HG03039 (cell line): Measurements from ENCODE around the gene RHEB.

ENCODE experiments used
- ATAC-seq: cut with Tn5 transposase; IDR thresholded peaks from one replicate; pipeline ENCODE4 v1.9.1; 2021; ENCODE audit warnings: mild to moderate bottlenecking, moderate library complexity; ENCODE audit not compliant: unreplicated experiment

Gene RHEB, protein sequence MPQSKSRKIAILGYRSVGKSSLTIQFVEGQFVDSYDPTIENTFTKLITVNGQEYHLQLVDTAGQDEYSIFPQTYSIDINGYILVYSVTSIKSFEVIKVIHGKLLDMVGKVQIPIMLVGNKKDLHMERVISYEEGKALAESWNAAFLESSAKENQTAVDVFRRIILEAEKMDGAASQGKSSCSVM

DNA sequence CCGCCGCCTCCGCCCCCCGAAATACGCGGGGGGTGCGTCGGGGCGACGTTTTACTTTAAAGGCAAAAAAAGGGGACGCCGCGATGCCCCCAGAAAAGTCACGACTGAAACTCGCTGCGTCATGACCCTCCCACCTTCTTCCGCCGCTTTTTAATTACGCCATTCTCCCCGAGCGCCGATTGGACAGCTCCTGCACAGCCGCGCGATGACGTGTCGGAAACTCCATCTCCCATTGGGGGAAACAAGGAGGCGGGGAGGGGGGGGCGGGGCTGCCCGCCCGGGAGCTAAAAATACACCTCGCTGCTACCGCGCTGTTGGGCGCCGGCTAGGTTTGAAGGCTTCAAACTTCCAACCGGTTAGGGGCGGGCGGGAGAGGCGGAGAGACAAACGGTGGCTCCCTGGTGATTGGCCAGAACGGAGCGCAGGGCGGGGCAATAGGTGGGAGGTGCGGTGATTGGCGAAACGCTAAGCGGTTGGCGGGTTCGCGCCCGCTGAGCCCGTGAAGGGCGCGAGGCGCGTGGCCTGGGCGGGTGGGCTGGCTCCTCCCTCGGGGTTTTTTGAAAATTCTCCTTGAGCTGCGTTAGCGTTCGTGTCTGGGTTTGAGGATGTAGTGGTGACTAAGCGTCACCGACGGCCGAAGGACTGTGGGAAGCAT, at the start of gene RHEB:
TSS of gene RHEB (minus strand) at position 131 of the 654 bp plus-strand sequence. CDS start 384 bp downstream, outside the sequence.
- peak; percentile 74 for ATAC-seq

DNA sequence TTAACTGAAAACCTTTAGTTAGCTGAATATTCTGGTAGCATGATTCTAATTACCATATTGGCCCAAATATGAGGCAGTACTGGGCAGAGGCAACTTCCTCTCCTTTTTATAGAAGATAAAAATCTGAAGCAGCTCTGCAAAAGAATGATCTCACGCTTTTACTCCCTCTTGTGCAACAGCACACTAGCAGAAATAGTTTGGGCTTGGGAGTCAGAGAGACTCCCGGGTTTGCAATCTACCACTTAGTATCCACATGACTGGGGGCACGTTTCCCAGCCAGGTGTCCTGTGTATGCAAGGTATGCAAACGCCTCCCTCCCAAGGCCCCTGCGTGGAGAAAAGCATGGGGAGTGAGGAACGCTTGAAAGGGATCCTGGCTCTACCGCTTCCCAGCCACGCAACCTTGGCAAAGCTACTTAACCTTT, 47.2 kb upstream of the RHEB start:
- no peak for ATAC-seq

DNA sequence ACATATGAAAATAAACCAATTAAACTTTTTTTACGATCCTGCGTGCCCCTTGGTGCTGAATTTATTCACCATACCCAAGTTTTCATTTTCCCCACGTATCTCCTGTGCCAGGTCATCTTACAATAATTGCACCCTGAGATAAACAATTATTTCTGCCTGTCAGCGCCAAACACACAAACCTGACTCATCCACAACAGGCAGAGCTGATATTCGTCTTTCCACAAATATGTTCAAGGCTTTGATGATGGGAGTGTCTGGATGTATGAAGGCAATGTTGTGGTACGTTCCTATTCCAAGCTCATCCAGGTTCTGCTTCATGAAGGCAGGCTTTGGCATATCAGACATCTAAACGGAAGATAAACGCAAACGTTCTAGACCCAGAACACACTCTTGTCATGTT, 45.8 kb upstream of the RHEB start:
- ATAC-seq: no peak

DNA sequence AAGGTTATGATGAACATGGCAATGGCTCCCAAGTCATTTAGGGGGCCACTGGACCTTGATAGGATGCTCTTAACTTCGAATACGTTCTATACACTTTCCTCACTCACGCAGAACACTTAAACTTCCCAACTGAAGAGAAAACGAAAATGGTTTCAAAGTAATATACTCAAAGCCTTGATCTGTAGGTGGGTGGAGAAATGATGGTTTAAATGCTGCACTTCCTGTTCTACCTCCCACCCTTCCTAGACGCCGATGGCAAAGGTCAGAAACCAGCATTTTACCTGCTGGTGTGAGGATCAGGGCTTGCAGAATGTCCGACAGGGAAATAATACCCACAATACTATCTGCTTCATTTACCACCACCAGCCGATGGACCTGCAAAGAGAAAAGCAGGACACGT, 40.5 kb upstream of the RHEB start:
- no peak for ATAC-seq

DNA sequence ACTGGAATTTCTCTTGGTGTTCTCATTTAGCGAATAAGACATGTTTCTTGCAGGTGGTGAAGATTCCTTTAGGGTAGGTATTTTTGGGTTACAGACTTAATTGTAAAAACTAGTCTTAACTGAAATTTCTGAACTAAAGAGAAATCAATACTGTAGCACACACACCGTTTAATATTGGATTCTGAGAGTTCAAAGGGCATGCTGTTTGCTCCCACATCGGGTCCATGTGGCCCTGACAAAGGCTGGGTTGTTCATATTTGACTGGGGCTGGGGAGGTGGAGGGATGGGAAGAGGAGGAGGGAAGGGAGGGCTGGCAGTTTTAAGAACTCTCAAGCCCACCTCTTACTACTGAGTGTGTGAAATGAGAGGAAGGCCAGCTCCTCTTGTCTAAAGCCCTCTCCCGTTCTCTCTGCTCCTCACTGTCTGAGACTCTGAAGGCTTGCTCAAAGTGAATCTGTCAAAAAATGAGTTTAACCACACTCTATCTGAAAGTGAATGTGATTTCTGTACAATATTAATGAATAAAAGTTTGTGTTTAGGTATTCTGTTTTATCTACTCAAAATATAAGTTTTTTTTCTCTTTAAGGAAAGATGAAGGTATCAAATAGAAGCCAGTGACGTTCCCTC, 40.0 kb upstream of the RHEB start:
- no peak for ATAC-seq

DNA sequence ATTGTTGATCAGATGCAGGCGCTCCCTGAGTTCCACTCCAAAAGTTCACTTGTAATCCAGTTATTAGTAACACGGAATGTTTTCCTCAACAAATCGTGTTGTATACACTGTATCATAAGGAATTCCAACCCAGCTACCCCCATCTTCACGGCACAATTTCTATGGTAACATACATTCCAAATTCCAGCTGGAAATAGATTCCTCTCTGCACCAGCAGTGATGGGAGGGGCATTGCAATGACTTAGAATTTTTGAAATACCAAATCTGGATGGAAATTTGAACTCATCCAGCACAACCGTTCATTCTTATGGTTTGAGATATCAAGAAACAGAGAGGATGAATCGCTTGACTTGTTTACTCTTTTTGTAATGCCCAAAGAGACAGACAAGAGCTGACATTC, 38.9 kb upstream of the RHEB start:
- ATAC-seq: no peak

DNA sequence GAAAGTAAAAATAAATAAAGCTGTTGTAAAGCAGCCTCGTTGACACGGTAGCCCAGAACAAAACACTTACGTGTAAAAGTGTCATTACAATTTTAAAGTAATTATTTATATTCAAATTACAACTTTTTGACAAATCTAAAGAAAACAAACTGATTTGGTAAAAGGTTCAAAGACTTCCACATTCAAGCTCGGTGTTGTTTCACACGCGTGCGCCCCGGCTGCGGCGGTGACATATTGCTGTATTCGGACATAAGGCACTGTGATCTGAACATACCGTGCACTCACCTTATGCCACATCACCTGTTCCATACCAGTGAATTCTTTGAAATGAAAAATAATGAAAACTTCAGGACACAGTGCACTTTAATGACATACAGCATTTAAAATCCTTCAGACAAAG, 36.9 kb upstream of the RHEB start:
- ATAC-seq: no peak

DNA sequence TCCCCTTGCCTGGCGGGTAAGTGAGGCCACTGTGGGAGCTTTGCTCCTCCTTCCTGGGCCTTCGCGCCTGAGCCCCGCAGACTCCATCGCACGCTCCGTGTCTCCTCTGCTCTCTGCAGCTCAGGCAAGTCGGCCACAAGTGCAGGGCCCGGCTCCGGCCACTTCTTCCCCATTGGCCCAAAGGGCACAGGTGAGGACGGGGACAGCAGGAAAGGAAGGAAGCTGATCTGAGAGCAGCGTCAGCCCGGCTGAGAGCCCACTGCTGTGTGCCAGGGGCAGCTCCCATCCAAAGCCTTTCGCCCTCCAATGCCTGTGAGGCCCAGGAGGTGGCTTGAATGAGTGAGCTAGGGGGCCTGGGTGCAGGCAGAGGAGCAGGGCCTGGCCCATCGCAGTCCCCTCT, 33.7 kb upstream of the RHEB start:
- no peak for ATAC-seq

DNA sequence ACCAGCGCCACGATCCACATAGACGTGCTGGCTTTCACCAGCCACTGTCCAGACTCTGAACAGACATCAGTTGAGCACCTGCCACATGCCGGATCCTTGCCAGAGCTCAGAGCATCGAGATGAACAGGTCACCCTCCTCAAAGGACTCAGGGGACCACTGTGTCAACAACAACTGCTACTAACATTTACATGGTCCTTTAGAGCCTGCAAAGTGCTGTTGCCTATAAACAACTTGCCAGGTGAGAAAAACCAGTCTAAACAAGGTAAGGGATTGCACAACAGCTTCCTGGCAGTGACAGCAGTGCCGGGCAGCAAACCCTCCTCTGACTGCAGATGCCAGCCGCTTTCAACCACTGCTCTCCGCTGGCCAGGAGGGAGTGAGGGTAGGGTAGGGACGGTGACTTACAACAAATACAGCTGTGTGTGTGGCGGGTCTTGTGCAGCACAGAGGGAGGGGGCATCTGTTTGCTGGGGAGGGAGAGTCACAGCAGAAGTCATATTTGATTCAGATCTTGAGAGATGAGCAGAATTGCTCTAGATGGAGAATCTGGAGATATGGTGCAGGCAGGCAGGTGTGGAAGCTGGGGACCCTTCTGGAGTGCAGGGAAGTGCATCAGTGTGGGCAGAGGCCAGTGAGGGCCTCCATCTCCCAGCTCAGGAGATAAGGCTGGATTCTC, 32.8 kb upstream of the RHEB start:
- ATAC-seq: no peak

DNA sequence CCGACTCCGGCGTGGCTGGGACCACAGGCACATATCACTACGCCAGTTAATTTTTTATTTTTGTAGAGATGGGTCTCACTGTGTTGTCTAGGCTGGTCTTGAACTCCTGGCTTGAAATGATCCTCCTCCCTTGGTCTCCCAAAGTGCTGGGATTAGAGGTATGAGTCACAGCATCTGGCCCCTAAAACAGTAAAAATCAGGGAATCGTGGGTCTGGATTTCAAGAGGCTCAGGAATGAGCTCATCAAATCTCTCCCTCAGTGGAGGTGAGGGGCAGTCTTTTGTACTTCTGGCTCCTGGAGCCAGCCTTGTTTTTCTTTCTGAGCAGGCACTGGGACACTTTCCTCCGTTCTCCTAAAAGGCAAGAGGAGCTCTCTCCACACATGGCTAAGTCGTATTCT, 32.1 kb upstream of the RHEB start:
- ATAC-seq: no peak

DNA sequence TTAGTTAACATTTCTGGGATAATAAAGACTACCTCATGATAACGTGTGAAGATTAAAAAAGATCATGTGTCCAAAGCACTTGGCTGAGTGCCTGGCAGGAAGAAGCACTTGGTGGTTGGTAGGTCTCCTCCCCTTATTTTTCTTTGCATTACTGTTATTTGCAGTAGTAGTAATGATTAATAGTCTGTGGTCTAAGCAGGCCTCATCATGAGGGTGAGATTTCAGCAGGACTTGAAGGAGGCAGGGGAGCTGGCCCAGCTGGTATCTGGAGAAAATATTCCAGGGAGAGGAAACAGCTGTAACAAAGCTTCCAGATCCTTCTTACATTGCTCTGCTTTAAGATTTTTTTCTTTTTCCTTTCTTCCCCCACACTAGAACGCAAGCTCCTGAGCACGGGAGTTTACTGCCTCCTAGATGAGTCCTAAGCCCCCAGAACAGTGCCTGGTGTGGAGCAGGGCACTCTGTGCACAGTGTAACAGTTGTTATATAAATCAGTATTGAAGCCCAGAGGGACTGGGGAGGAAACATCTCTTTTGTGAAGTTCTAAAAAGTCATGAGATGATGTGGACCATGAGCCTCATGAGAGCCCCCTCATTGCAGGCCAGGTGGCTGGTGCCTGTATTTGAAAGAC, 31.1 kb upstream of the RHEB start:
- ATAC-seq: no peak

DNA sequence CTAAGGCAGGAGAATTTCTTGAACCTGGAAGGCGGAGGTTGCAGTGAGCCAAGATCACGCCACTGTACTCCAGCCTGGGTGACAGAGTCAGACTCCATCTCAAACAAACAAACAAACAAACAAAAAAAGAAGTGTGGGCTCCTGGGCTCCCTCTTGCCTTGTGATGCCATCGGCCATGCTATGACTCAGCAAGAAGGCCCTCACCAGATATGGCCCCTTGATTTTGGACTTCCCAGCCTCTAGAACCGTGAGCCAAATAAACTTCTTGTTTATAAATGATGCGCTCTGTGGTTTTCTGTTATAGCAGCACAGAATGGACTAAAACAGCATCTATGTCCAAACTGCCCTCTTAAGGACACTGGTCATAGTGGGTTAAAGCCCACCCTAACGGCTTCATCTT, 29.9 kb upstream of the RHEB start:
- ATAC-seq: no peak

DNA sequence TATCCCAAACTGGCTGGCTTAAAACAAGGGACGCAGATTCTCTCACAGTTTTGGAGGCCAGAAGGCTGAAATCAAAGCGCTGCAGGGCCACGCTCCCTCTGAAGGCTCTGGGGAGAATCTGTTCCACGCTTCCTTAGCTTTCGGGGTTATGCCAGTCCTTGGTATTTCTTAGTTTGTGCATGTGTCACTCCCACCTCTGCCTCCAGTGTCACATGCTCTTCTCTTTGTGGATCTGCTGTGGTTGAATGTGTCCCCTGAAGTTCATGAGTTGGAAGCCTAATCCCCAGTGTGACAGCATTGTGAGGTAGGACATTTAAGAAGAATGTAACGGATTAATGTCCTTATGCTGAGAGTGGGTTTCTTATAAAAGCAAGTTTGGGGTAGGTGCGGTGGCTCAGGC, 29.4 kb upstream of the RHEB start:
- ATAC-seq: no peak

DNA sequence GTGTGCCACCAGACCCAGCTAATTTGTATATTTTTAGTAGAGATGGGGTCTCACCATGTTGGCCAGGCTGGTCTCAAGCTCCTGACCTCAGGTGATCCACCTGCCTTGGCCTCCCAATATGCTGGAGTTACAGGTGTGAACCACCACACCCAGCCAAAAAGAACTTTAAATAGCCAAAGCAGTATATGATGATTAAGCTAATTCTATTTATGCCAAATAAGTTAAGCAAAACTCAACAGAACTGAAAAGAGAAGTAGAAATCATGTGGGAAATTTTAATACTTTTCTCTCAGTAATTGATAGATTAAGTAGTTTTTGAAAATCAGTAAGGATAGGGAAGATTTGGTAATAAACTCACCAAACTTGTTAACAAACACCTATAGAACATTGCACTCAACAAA, 24.5 kb upstream of the RHEB start:
- ATAC-seq: no peak

DNA sequence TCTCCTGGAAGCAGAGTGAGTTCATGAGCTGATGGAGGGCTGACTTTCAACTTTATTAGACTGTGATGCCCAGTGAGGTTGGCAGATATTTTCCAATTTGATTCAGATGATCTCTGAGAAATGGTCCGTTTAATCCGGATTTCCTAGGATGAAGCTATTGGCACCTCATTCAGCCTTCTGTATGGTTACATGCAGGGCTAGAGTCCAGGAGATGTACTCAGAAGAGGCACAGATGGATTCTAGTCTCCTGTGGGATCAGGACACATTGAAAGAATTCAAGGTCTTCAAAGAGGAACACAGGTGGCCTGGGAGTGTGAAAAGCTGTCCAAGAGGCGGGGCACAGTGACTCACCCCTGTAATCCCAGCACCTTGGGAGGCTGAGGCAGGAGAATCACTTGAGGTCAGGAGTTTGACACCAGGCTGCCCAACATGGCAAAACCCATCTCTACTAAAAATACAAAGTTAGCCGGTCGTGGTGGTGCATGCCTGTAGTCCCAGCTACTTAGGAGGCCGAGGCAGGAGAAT, 23.0 kb upstream of the RHEB start:
- no peak for ATAC-seq

DNA sequence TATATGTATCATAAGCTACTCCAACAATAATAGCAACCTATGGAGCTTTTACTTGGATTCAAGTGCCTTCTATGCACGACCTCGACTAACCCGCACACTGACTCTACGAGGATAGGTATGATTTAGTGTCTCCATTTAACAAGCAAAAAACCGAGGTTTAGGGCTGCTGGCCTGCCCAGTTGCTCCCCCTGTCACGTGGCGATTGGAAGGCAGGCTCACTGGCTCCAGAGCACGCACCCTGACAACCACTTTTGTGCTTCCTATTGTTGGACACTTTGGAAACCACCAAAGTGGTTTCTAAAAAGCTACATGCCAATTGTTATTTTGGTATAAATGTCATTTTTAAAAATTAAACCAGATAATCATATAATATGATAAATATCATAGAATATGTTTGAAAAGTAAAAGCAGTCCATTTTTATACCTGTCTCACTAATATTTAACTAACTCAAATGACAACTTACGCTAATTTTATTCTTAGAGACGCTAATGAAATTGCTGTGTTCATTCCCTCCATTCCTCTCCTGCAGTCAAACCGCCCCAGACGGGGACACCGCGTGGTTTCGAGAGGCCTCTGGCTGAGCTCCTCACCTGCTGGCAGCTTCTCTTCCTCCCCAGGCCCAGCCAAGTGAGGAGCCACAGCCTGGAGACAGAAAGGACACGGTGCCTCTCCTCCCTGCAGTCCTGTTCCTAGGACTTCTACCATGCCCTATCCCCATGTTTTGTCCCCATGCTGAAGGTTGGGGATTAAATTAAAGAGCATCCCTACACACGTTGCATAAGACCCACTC, 22.2 kb upstream of the RHEB start:
- no peak for ATAC-seq

DNA sequence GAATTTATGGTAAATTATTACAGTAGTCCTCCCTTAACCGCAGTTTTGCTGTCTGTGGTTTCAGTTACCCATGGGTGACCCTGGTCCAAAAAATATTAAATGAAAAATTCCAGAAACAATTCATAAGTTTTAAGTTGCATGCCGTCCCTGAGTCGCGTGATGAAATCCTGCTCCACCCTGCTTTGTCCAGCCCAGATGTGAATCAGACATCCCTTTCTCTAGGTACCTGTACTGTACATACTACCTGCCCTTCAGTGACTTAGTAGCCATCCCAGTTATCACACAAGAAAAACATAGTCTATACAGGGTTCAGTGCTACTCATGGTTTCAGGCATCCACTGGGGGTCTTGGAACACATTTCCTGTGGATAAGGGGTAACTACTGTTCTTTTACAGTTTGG, 20.5 kb upstream of the RHEB start:
- no peak for ATAC-seq

DNA sequence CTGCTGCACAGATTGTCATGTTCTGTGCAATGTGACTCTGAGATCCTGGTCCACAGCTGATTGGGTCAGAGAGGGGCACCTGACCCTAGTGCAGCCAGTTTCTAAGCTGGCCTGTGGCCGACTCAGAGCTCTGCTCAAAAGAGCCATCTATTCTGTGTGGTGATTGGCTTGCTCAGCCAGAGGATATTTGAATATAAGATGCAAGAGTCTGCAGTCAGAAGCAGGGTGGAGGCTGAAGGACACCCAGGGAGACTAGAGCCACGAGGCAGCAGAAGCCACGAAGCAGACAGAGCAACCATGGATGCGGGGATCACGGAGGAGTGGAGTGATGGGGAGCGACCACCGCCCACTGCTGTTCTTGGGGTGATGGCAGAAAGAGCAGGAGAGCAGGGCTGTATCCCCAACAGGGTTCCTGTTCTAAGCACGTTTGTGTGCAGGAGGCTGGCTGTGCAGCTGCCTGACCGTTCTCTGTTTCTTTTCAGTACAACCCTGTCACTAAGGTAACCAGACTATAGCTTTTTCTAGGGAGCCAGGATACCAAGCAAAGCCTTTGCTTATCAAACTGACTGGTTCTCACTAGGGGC, 19.5 kb upstream of the RHEB start:
- ATAC-seq: peak; percentile 65

DNA sequence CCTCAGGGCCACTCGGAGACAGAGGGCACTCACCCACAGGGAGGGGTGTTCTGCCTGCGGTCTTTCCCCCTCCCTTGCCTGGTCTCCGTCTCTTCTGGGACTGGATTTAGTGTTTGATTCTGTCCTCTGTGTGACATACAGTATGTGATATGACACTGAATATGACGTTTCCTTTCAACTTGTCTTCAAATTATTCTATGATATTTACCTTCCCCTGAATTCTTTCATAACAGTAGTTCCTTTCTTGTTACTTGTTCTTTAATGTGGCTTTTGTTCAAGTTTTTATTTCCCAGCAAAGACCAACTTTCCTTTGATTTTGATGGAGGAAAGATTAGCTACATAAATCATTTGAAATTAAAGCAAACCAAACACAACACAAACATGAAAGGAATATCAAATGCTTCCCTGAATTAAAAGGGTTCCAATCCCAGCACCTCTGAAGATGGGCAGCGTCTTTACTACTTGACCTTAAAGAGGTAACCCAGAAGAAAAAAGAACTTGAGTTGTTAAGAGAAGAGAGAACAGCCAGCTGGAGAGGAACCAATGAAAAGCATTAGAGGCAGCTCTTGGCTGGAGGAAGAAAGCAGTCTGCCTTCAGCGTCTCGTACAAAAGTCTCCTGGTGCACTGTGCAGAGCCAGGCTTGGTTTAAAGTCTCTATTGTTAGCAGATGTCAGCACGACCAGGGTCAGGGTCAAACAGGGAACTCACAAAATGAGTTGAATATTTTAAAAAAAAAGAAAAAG, 18.3 kb upstream of the RHEB start:
- no peak for ATAC-seq
